ENCODE measurements around the gene SCAMP3. TPM values are rescaled to one million over a fixed set of nuclear protein-coding genes. Genes with fewer than 3 reads are reported as not detected.

SCAMP3 gene
- total RNA-seq, 1 donor from 2014 or later, result 65.8 TPM

GRCh38 chr1:155244368-155245162, 17.6 kb downstream of the SCAMP3 start:
- peak; percentile 98 for DNase-seq
- peaks cover 14% of the 10 kb centered on the region for H3K4me1 Mint-ChIP-seq (ENCODE audit: low read depth, unreplicated experiment)
- TF ChIP-seq CTCF (IDR thresholded peaks at IDR 0.05; ENCODE audit: partially characterized antibody, unreplicated experiment), result peak; percentile 28
- peak overlapping the region; percentile 84 for H3K4me3 Mint-ChIP-seq (ENCODE audit: unreplicated experiment)
- H3K27me3 Mint-ChIP-seq (ENCODE audit: unreplicated experiment), result peaks cover 13% of the 10 kb centered on the region
- peaks cover 15% of the 10 kb centered on the region for H3K9me3 Mint-ChIP-seq (ENCODE audit: unreplicated experiment)
- H3K36me3 Mint-ChIP-seq (ENCODE audit: unreplicated experiment), result peaks cover 7% of the 10 kb centered on the region
- H3K27ac Mint-ChIP-seq (ENCODE audit: unreplicated experiment), result peak overlapping the region; percentile 87

GRCh38 chr1:155242805-155243358, 19.3 kb downstream of the SCAMP3 start:
- peaks cover 13% of the 10 kb centered on the region for H3K27me3 Mint-ChIP-seq (ENCODE audit: unreplicated experiment)
- H3K4me3 Mint-ChIP-seq (ENCODE audit: unreplicated experiment), result peak overlapping the region; percentile 84
- no peak for TF ChIP-seq CTCF (IDR thresholded peaks at IDR 0.05; ENCODE audit: partially characterized antibody, unreplicated experiment)
- H3K27ac Mint-ChIP-seq (ENCODE audit: unreplicated experiment), result peak overlapping the region; percentile 87
- peaks cover 14% of the 10 kb centered on the region for H3K4me1 Mint-ChIP-seq (ENCODE audit: low read depth, unreplicated experiment)
- peaks cover 7% of the 10 kb centered on the region for H3K36me3 Mint-ChIP-seq (ENCODE audit: unreplicated experiment)
- H3K9me3 Mint-ChIP-seq (ENCODE audit: unreplicated experiment), result peaks cover 15% of the 10 kb centered on the region
- DNase-seq, result no peak

GRCh38 chr1:155241841-155242264, 20.3 kb downstream of the SCAMP3 start:
- peak overlapping the region; percentile 81 for H3K27ac Mint-ChIP-seq (ENCODE audit: unreplicated experiment)
- H3K36me3 Mint-ChIP-seq (ENCODE audit: unreplicated experiment), result peaks cover 7% of the 10 kb centered on the region

GRCh38 chr1:155241069-155241679, 21.0 kb downstream of the SCAMP3 start:
- no peak for TF ChIP-seq CTCF (IDR thresholded peaks at IDR 0.05; ENCODE audit: partially characterized antibody, unreplicated experiment)
- peaks cover 14% of the 10 kb centered on the region for H3K4me1 Mint-ChIP-seq (ENCODE audit: low read depth, unreplicated experiment)
- H3K9me3 Mint-ChIP-seq (ENCODE audit: unreplicated experiment), result peaks cover 11% of the 10 kb centered on the region
- DNase-seq, result peak; percentile 59
- peak overlapping the region; percentile 86 for H3K4me3 Mint-ChIP-seq (ENCODE audit: unreplicated experiment)
- peaks cover 3% of the 10 kb centered on the region for H3K36me3 Mint-ChIP-seq (ENCODE audit: unreplicated experiment)
- H3K27me3 Mint-ChIP-seq (ENCODE audit: unreplicated experiment), result peaks cover 11% of the 10 kb centered on the region
- peak overlapping the region; percentile 81 for H3K27ac Mint-ChIP-seq (ENCODE audit: unreplicated experiment)

More at GRCh38 chr1:155241841-155242264, 20.3 kb downstream of the SCAMP3 start:
- TF ChIP-seq CTCF (IDR thresholded peaks at IDR 0.05; ENCODE audit: partially characterized antibody, unreplicated experiment), result no peak
- Mint-ChIP-seq H3K4me1 (ENCODE audit: low read depth, unreplicated experiment) (peaks cover 14% of the 10 kb centered on the region), H3K4me3 (ENCODE audit: unreplicated experiment) (peak overlapping the region; percentile 86), H3K9me3 (ENCODE audit: unreplicated experiment) (peaks cover 11% of the 10 kb centered on the region), H3K27me3 (ENCODE audit: unreplicated experiment) (peaks cover 13% of the 10 kb centered on the region)
- no peak for DNase-seq
